HG03196 (cell line): ENCODE results near the gene BCL7B.
"Not testable (repeated sequence)": the region's sequence is repeated elsewhere in the genome, so short reads cannot be mapped to it uniquely, and the experiment has no call there.

ENCODE experiments used
- ATAC-seq: cut with Tn5 transposase; IDR thresholded peaks from one replicate; pipeline ENCODE4 v1.9.1; 2021; ENCODE audit not compliant: unreplicated experiment

The BCL7B gene

GRCh38 chr7:73537051-73537450 is 20.4 kb downstream of the BCL7B start:
- ATAC-seq, result no peak

GRCh38 chr7:73536479-73536878 is 21.0 kb downstream of the BCL7B start:
- ATAC-seq, result no peak

GRCh38 chr7:73535918-73536317 is 21.6 kb downstream of the BCL7B start:
- not testable (repeated sequence) for ATAC-seq

GRCh38 chr7:73533742-73534141 is 23.7 kb downstream of the BCL7B start:
- no peak for ATAC-seq

GRCh38 chr7:73532224-73532623 is 25.3 kb downstream of the BCL7B start:
- ATAC-seq, result no peak

GRCh38 chr7:73530800-73531199 is 26.7 kb downstream of the BCL7B start:
- ATAC-seq, result no peak

GRCh38 chr7:73526896-73527821 is 30.3 kb downstream of the BCL7B start:
- no peak for ATAC-seq

- not testable (repeated sequence) for ATAC-seq
These were observed 31.4 kb downstream of the BCL7B start for GRCh38 chr7:73526158-73526494.

- ATAC-seq, result peak; percentile 82
These were observed 35.2 kb downstream of the BCL7B start, which contains the start of gene BAZ1B for GRCh38 chr7:73522105-73522872. Gene BAZ1B, minus strand, starts transcription at chr7:73522293. Its CDS starts 360 bp downstream, at chr7:73521933.

- ATAC-seq, result peak; percentile 37
These were observed 35.8 kb downstream of the BCL7B start for GRCh38 chr7:73521636-73522104.

- peak; percentile 1 for ATAC-seq
These were observed 36.5 kb downstream of the BCL7B start for GRCh38 chr7:73520673-73521635.

- ATAC-seq, result no peak
These were observed 37.4 kb downstream of the BCL7B start for GRCh38 chr7:73519867-73520672.

- no peak for ATAC-seq
These were observed 39.0 kb downstream of the BCL7B start for GRCh38 chr7:73518470-73518869.

- no peak for ATAC-seq
These were observed 40.1 kb downstream of the BCL7B start for GRCh38 chr7:73517241-73517995.

GRCh38 chr7:73515178-73515577 is 42.3 kb downstream of the BCL7B start:
- ATAC-seq, result no peak

GRCh38 chr7:73512018-73512780 is 45.3 kb downstream of the BCL7B start:
- no peak for ATAC-seq

GRCh38 chr7:73509463-73509862 is 48.0 kb downstream of the BCL7B start:
- no peak for ATAC-seq

- ATAC-seq, result no peak
These were observed 49.9 kb downstream of the BCL7B start for GRCh38 chr7:73507556-73507955.
